ENCODE measurements around the gene SMPX.

The SMPX gene

GRCh38 chrX:21656587-21657317, 101.2 kb downstream of the SMPX start:
- no peaks in the 10 kb centered on the region for H3K27me3 ChIP-seq (replicated peaks; ENCODE audit: control insufficient read depth, insufficient read depth, low read length)
- no peaks in the 10 kb centered on the region for H3K4me1 ChIP-seq (ENCODE audit: control insufficient read depth, insufficient read depth, low read length)
- no peaks in the 10 kb centered on the region for H3K9me3 ChIP-seq (ENCODE audit: control insufficient read depth, low read length)
- H3K4me3 ChIP-seq (ENCODE audit: low read length): no peak overlapping the region
- no peaks in the 10 kb centered on the region for H3K36me3 ChIP-seq (ENCODE audit: control insufficient read depth, insufficient read depth, low read length, severe bottlenecking)
- H3K9ac ChIP-seq (ENCODE audit: low read length): no peak overlapping the region
- no peak for DNase-seq (ENCODE audit: low read depth)

All from adipocyte (in vitro differentiated cells).